Bronchial epithelial cell (primary cell): ENCODE results near the gene ETS2. TPM values are rescaled to one million over a fixed set of nuclear protein-coding genes. Genes with fewer than 3 reads are reported as not detected.

Experiments
- DNase-seq: peaks from one replicate; pipeline ENCODE4 v3.0.0-alpha.2; 2010; ENCODE audit warnings: low read depth
- FAIRE-seq: peaks from 2 replicates; lab custom pipeline; 2011; peaks lifted over from hg19 to GRCh38; lab: Jason Lieb, UNC
- H3K27me3 ChIP-seq: 2 replicates; pipeline ENCODE4 v1.5.1; 2011; ENCODE audit warnings: low read length; ENCODE audit not compliant: control insufficient read depth, insufficient read depth
- H3K36me3 ChIP-seq: 2 replicates; pipeline ENCODE4 v1.5.1; 2011; ENCODE audit warnings: low read length; ENCODE audit not compliant: control insufficient read depth, insufficient read depth
- H3K4me3 ChIP-seq: 2 replicates; pipeline ENCODE4 v1.5.1; 2011; ENCODE audit warnings: mild to moderate bottlenecking, low read depth, low read length, control low read depth
- CTCF ChIP-seq: IDR thresholded peaks from 2 replicates; pipeline ENCODE4 v1.5.1; 2011; ENCODE audit warnings: mild to moderate bottlenecking, moderate library complexity, low read length, control low read depth, inconsistent platforms; ENCODE audit not compliant: insufficient read depth, severe bottlenecking
- total RNA-seq: library from RNA; depleted of rRNA; stranded (reverse); fragments of >200 nt; gene quantifications from 2 replicates; pipeline ENCODE4 v1.2.1, GENCODE V29; 2014

ETS2 gene
- total RNA-seq, 1 donor from 2014 or later: 144 TPM

GRCh38 chr21:38774152-38774551 lies 31.6 kb upstream of the ETS2 start:
- DNase-seq (no peak), FAIRE-seq (no peak)
- no peaks in the 10 kb centered on the region for H3K27me3 ChIP-seq
- no peaks in the 10 kb centered on the region for H3K36me3 ChIP-seq
- TF ChIP-seq CTCF: no peak
- no peak overlapping the region for H3K4me3 ChIP-seq

GRCh38 chr21:38774586-38775285 lies 31.0 kb upstream of the ETS2 start:
- no peak for FAIRE-seq
- no peaks in the 10 kb centered on the region for H3K27me3 ChIP-seq
- no peak overlapping the region for H3K4me3 ChIP-seq
- no peak for DNase-seq
- H3K36me3 ChIP-seq: no peaks in the 10 kb centered on the region
- TF ChIP-seq CTCF: no peak

GRCh38 chr21:38775733-38776132 lies 30.0 kb upstream of the ETS2 start:
- FAIRE-seq (no peak), DNase-seq (no peak)
- Histone ChIP-seq H3K4me3 (no peak overlapping the region), H3K27me3 (no peaks in the 10 kb centered on the region), H3K36me3 (no peaks in the 10 kb centered on the region)
- no peak for TF ChIP-seq CTCF

DNA sequence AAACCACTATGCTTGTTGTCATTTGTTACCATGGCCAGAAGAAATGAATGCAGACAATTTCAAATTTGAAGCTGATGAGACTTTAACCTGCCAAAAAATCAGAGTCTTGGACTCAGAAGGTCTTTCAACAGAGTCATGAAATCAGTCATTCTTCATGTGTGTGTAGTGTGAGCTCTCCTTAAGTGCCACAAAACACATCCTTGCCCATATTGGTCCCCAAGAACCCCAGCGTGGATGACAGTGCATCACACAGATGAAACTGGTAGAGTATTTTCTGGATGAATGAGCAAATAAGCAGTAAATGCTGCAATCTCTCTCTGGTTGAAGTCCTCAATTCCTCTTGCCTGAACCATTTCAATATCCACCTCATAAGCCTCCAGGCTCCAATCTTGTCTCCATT lies 28.7 kb upstream of the ETS2 start:
- Histone ChIP-seq H3K36me3 (no peaks in the 10 kb centered on the region), H3K4me3 (no peak overlapping the region), H3K27me3 (no peaks in the 10 kb centered on the region)
- DNase-seq (no peak), FAIRE-seq (no peak)
- no peak for TF ChIP-seq CTCF

DNA sequence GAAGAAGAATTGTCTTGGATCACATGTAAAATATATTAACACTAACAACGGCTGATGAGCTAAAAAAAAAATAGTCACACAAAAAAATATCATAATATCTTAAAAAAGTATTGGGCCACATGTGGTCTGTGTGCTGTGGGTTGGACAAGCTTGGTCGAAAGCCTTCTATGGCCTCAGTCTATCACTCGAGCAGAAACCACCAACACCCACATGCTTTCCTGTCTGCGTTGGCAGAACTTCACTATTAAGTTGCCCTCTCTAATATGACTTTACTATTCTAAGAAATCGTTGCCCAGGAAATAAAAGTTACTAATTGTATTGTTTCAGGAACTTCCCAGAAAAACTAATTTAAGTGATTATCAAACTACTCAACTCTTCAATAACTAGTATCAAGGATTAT lies 28.2 kb upstream of the ETS2 start:
- Histone ChIP-seq H3K4me3 (no peak overlapping the region), H3K36me3 (no peaks in the 10 kb centered on the region), H3K27me3 (no peaks in the 10 kb centered on the region)
- FAIRE-seq (no peak), DNase-seq (no peak)
- TF ChIP-seq CTCF: no peak

- no peak for FAIRE-seq
- TF ChIP-seq CTCF: no peak
- H3K36me3 ChIP-seq: no peaks in the 10 kb centered on the region
- no peak overlapping the region for H3K4me3 ChIP-seq
- no peak for DNase-seq
- H3K27me3 ChIP-seq: no peaks in the 10 kb centered on the region
Measured at GRCh38 chr21:38780879-38781278, 24.9 kb upstream of the ETS2 start.
